Measurements from ENCODE around the gene PFDN6. TPM values are rescaled to one million over a fixed set of nuclear protein-coding genes. Genes with fewer than 3 reads are reported as not detected.
A peak's percentile ranks its signal among the peaks of the same experiment; 100 is the strongest.

The PFDN6 gene
- total and polyA plus RNA-seq, 9 of the 15 experiments (the other 6 are each of a cell fraction or from before 2014, with no cell fraction given), result 6.8 to 475 (median 216) TPM

GRCh38 chr6:33324125-33324524, 34.7 kb downstream of the PFDN6 start:
- peak overlapping the region; percentile 98 for H2AFZ ChIP-seq (ENCODE audit: low read depth, low read length)
- H3K27ac ChIP-seq (ENCODE audit: extremely low read depth, low read depth, low read length), result no peak overlapping the region; the same call in 2 of the 3 replicates
- peaks cover 32 to 43% of the 10 kb centered on the region in 2 experiments for H3K4me1 ChIP-seq (replicated peaks in 1 of 2; ENCODE audit: control insufficient read depth in 2 of 2, insufficient read depth in 2 of 2, low read length in 2 of 2)
- peaks cover 3% of the 10 kb centered on the region for H3K9me1 ChIP-seq (ENCODE audit: control insufficient read depth, insufficient read depth, low read length)
- FAIRE-seq, result peak; percentile 42
- BruUV-seq (replicated peaks), result no TSS peak
- ATAC-seq, result no peak
- POLR2A ChIA-PET, result interaction anchor here (0.6 to 1.2 kb wide), 6 partner anchors 12 to 275 kb away, joined by 3 to 5 read pairs (median 3); no protein-coding TSS in a partner anchor
- H3K36me3 ChIP-seq (ENCODE audit: control insufficient read depth, insufficient read depth, low read length), result peaks cover 25% of the 10 kb centered on the region
- H3K79me2 ChIP-seq (ENCODE audit: control insufficient read depth, insufficient read depth, low read length), result peaks cover 39% of the 10 kb centered on the region
- intact Hi-C loops (cut with micrococcal nuclease), result no loop called here
- peak overlapping the region; percentile 64 for H3K4me3 ChIP-seq
- H3K9ac ChIP-seq (ENCODE audit: insufficient read depth in 1 of 2, low read depth in 2 of 2, low read length in 2 of 2), result peak overlapping the region; percentile 87 to 95; a peak in 2 of 4 replicates
- CTCF ChIA-PET (ENCODE audit: low intra/inter-chr PET ratio), result no interaction called here
- in situ Hi-C loops (cut with MboI), result no loop called here
- DNase-seq (ENCODE audit: extremely low read depth in 1 of 4, low spot score in 3 of 4), result no peak
- no peaks in the 10 kb centered on the region for H3K9me3 ChIP-seq (replicated peaks; ENCODE audit: control insufficient read depth, insufficient read depth, low read depth, low read length)
- WGBS (ENCODE audit: insufficient coverage, low coverage, missing lambda C conversion rate), result 44% methylated on average over 7 of the region's 7 CpGs
- H3K27me3 ChIP-seq (ENCODE audit: control insufficient read depth in 2 of 2, insufficient read depth in 2 of 2, low read length in 2 of 2), result no peaks in the 10 kb centered on the region
- 0 out of 2 replicates have a peak, but pooled peaks cover 3% of the 10 kb centered on the region for H4K20me1 ChIP-seq (replicated peaks; ENCODE audit: control insufficient read depth, insufficient read depth, low read length)
- 0 out of 2 replicates have a peak, but pooled peaks have one; percentile 2 for TF ChIP-seq ZNF589 (CRISPR knock-in tag; IDR thresholded peaks at IDR 0.05; ENCODE audit: low read depth)
- no peak for TF ChIP-seq SMAD3 (CRISPR knock-in tag; conservative IDR thresholded peaks at IDR 0.05)
- H3K4me2 ChIP-seq (ENCODE audit: insufficient read depth, low read length), result peak overlapping the region; percentile 88

GRCh38 chr6:33329058-33329457, 39.7 kb downstream of the PFDN6 start:
- CTCF ChIA-PET (ENCODE audit: low intra/inter-chr PET ratio), result no interaction called here
- POLR2A ChIA-PET, result interaction anchor here (0.6 to 0.9 kb wide), 2 partner anchors 8 to 38 kb away, joined by 3 to 4 read pairs; no protein-coding TSS in a partner anchor
- no peak overlapping the region for H2AFZ ChIP-seq (ENCODE audit: low read depth, low read length)
- TF ChIP-seq ZBTB1 (CRISPR knock-in tag; IDR thresholded peaks at IDR 0.05; ENCODE audit: borderline replicate concordance, low read depth) (no peak), NFRKB (IDR thresholded peaks at IDR 0.05; ENCODE audit: low read depth) (no peak), FOXP4 (CRISPR knock-in tag; IDR thresholded peaks at IDR 0.05; ENCODE audit: borderline replicate concordance) (no peak), MEF2A (IDR thresholded peaks at IDR 0.05; ENCODE audit: control insufficient read depth, low read depth, low read length) (no peak), FOXA3 (CRISPR knock-in tag; conservative IDR thresholded peaks at IDR 0.05 in 1 of 2, IDR thresholded peaks at IDR 0.05 in 1 of 2) (no peak), GABPB1 (CRISPR knock-in tag; IDR thresholded peaks at IDR 0.05) (no peak), NFE2L1 (tag; IDR thresholded peaks at IDR 0.05; ENCODE audit: borderline replicate concordance, low read depth) (no peak), CBX2 (IDR thresholded peaks at IDR 0.05; ENCODE audit: insufficient read depth, low read length, poor library complexity, severe bottlenecking) (no peak), NFIX (CRISPR knock-in tag; IDR thresholded peaks at IDR 0.05; ENCODE audit: low read depth) (no peak), TARDBP (IDR thresholded peaks at IDR 0.05) (no peak), MTA2 (IDR thresholded peaks at IDR 0.05; ENCODE audit: low read depth) (no peak)

More at GRCh38 chr6:33329058-33329457, 39.7 kb downstream of the PFDN6 start:
- Histone ChIP-seq H3K4me1 (replicated peaks in 1 of 2; ENCODE audit: control insufficient read depth in 2 of 2, insufficient read depth in 2 of 2, low read length in 2 of 2) (peaks cover 2 to 8% of the 10 kb centered on the region in 2 experiments; a peak in 3 of 5 replicates), H3K79me2 (ENCODE audit: control insufficient read depth, insufficient read depth, low read length) (no peaks in the 10 kb centered on the region), H3K9ac (ENCODE audit: insufficient read depth in 1 of 2, low read depth in 2 of 2, low read length in 2 of 2) (no peak overlapping the region), H4K20me1 (replicated peaks; ENCODE audit: control insufficient read depth, insufficient read depth, low read length) (no peaks in the 10 kb centered on the region), H3K9me1 (ENCODE audit: control insufficient read depth, insufficient read depth, low read length) (no peaks in the 10 kb centered on the region), H3K4me2 (ENCODE audit: insufficient read depth, low read length) (no peak overlapping the region), H3K27ac (ENCODE audit: extremely low read depth, low read depth, low read length) (no peak overlapping the region), H3K9me3 (replicated peaks; ENCODE audit: control insufficient read depth, insufficient read depth, low read depth, low read length) (no peaks in the 10 kb centered on the region), H3K36me3 (ENCODE audit: control insufficient read depth, insufficient read depth, low read length) (no peaks in the 10 kb centered on the region), H3K27me3 (ENCODE audit: control insufficient read depth in 2 of 2, insufficient read depth in 2 of 2, low read length in 2 of 2) (no peaks in the 10 kb centered on the region), H3K4me3 (no peak overlapping the region)
- no TSS peak for BruUV-seq (replicated peaks)
- FAIRE-seq (no peak), ATAC-seq (no peak), DNase-seq (ENCODE audit: extremely low read depth in 1 of 4, low spot score in 3 of 4) (no peak)
- WGBS (ENCODE audit: insufficient coverage, low coverage, missing lambda C conversion rate), result 15% methylated on average over 4 of the region's 5 CpGs
- intact Hi-C loops (cut with micrococcal nuclease) (no loop called here), in situ Hi-C loops (cut with MboI) (no loop called here)

Data from K562 (cell line).